Kasumi-1 (cell line): Measurements from ENCODE around the gene KLK13.

Experiments
- DNase-seq, 2 experiments: peaks; one replicate each; lab custom pipeline; 2025; lab: John Stamatoyannopoulos, UW

The KLK13 gene, protein sequence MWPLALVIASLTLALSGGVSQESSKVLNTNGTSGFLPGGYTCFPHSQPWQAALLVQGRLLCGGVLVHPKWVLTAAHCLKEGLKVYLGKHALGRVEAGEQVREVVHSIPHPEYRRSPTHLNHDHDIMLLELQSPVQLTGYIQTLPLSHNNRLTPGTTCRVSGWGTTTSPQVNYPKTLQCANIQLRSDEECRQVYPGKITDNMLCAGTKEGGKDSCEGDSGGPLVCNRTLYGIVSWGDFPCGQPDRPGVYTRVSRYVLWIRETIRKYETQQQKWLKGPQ

DNA sequence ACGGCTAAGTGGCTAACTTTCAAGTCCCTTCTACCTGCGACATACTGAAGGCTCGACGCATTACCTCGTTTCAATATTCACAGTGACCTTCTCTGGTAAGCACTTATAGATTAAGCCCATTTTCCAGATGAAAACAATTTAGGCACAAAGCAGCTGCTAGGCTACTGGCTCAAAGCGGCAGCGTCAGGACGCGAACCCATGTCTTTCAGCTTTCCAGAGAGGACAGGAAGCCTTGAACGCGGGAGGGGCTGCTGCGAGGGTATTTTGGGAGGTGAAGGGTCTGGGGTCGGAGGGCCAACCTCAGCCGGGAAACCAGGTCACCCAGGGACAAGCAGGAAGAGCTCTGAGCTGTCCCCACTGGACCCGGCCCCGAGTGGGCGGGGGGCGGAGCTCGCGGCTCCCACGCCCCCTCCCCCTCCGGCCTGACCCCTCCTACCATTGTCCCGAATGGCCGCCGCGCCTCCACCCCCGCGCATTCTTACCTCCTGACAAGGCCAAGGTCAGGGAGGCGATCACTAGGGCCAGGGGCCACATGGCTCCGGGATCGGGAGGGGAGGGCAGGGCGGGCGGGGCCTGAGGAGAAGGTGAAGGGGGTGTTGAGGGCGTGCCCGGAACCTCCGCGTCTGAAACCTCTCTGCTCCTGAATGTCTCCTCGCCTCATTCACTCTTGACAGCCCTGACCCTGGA is at the start of gene KLK13:
Gene KLK13, minus strand, starts transcription at position 559 of the 687 bp plus-strand sequence. Its CDS starts 25 bp downstream, at position 534.
- DNase-seq: no peak

DNA sequence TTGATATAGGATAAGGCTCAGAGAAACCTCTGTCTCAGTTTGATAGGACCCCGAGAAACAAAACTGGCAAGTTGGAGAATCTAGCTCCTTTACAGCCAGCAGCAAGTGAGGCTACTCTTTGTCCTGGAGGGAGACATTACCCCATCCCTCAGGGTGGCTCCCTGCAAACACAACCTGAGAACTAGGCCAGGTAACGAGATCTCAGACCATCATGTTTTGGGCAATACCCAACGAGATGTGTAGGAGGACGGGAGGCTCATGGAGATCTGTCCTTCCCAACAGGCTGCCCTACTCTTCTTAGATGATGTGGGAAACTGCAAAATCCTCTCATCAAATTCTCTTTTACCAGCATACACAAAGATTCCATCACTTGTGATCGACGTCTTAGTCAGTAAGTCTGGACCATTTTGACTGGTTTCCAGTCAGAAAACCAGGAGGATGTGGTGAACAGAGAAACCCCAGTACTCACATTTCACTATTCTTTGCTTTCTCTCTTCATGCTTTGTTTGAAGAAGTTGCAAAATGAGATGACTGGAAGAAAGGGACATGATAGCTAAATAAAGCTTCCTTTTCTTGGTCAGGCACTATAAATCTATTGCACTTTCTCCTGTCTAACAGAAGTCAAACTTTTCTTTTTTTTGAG is 49.3 kb upstream of the KLK13 start:
- DNase-seq: peak in 1 of 2 experiments; percentile 6

GRCh38 chr19:51111606-51112005 is 46.7 kb upstream of the KLK13 start:
- no peak for DNase-seq

GRCh38 chr19:51110666-51110971 is 45.7 kb upstream of the KLK13 start:
- no peak for DNase-seq

DNA sequence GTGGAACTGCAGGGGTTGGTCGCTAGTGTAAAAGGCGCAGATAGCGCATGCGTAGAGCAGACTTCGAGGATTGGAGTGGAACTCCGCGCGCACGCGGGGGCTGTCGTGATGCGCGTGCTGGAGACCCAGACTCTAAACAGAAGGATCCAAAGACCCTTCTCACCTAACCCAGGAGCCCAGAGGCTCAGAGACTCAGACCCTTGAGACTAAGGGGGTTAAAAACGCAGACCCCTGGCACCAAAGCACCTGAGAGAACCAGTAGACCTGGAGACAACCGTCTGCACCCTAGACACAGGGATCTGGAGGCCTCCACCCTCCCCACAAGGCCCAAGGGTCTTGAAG is 43.9 kb upstream of the KLK13 start:
- DNase-seq: peak in 1 of 2 experiments; percentile 74

DNA sequence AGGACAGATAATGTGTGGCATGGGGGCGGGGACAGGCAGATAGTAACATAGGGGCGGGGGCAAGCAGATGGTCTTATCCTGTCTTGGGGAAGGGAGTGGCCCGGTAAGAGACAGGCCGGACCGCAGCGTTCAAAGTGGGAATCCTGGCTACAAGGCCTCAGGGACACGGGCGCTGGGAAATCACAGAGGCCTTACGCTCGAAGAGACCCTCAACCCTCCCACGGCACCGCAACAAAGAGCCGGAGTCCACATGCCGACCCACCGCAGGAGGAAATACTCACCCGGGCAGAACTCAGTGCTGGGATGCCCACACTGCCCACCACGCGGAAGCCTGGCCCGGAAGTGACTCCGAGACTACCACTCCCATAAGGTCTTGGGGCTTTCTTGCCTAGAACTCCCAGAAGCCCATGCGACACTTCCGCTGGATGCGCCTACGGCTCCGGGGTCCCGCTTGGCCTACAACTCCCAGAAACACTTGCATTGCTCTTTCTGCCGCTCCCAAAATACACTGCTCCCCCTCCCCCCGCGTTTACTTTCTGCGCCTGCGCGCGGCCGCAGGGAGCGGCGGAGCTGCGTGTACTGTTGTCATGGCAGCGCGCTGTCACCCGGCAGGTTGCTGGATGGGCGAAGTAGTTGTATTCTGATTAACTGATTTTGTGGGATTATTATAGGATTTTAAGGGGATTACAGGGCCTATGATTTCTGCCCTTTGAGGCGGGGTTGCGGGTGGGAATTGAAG is 43.3 kb upstream of the KLK13 start, which contains the start of gene CTU1:
Gene CTU1, minus strand, starts transcription at position 344 of the 739 bp plus-strand sequence. CDS start 3,840 bp downstream, outside the sequence.
- DNase-seq: peak; percentile 99

DNA sequence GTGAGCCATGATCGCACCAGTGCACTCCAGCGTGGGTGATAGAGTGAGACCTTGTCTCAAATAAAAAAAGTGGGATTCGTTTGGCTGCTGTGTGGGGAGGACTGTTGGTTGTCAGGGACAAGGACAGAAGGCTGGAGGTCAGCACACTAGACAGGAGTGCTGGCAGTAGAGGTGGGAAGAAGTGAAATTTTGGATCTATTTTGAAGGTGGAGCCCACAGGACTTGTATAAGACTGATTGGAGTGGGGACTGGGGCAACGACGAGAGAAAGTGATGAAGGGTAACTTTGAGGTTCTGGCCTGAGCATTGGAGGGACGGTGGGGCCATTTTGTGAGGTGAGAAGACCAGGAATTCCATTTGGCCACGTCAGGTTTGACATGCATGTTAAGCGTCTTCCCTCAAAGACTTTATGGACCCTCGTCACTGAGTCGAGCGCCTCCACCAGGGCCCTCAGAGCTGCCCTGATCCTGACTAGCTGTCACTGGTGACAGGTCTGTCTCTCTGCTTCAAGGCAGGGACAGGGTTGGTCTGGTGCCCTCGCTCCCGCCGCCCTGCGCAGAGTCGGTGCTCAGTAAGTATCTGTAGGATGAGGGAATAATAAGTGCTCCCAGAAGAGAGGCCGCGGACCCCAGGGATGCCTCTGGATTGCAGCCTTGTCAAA is 42.6 kb upstream of the KLK13 start:
- peak; percentile 18 to 37 for DNase-seq

DNA sequence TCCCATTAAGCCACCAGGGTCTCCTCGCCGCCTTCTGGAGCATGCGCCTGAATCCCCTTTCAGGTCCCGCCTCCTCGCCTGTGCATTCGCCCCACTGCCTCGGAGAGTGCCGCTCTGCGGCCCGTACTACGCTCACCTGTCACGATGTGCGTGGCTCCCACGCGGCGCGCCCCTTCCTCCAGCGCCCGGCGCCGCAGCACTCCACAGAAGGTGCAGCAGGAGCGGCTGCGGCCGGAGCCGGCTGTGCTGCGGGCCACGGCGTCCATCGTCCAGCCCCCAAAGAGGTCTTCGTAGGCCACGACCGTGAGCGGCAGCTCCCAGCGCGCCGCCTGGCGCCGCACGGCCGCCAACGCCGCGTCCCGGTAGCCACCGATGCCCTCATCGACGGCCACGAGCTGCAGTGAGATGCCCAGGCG is 39.0 kb upstream of the KLK13 start:
- no peak for DNase-seq

- no peak for DNase-seq
These were observed 38.1 kb upstream of the KLK13 start for GRCh38 chr19:51102991-51103390.

GRCh38 chr19:51101171-51101865 is 36.4 kb upstream of the KLK13 start:
- DNase-seq: no peak

DNA sequence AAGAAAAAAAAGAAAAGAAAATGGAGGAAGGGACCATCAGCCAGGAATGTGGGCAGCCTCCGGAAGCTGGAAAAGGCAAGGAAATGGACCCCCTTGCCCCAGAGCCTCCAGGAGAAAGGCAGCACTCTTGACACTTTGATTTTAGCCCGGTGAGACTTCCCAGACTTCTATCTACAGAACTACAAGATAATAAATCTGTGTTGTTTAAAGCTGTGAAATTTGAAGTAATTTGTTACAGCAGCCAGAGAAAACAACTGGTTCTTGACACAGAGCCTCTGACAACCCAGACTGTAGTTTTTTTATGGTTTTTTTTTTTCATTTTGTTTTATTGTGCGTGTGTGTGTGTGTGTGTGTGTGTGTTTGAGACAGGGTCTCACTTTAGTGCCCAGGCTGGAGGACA is 35.7 kb upstream of the KLK13 start:
- no peak for DNase-seq

GRCh38 chr19:51099047-51099382 is 34.1 kb upstream of the KLK13 start:
- no peak for DNase-seq

DNA sequence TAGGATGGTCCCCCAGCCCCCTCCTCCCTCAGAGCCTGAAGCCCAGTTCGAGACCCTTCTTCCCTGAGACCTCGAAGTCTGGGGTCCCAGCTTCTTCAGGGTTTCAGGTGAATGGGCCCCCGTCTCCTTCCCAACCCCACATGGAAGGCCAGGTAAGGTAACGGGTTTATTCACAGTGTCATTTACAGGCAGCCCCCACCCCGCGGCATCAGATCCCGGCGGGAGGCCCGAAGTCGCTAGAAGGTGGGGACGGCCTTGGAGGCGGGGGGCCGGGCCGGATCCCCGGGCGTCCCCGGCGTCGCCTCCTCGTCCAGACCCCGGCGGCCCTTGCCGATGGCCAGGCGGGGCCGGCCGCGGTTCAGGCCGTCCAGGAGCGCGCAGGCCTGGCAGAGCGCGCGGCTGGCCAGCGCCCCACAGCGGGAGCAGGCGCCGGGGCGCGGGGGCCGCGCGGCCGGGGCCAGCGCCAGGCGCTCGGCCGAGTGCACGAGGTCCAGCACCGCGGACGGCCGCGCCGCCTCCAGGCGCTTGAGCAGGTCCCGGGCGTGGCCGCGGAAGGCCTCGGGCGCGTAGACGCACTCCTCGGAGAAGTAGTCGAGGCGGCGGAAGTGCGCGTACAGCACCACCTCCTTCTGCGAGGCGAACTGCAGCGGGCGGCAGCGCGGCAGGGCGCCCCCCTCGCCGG is 33.6 kb upstream of the KLK13 start:
- no peak for DNase-seq

DNA sequence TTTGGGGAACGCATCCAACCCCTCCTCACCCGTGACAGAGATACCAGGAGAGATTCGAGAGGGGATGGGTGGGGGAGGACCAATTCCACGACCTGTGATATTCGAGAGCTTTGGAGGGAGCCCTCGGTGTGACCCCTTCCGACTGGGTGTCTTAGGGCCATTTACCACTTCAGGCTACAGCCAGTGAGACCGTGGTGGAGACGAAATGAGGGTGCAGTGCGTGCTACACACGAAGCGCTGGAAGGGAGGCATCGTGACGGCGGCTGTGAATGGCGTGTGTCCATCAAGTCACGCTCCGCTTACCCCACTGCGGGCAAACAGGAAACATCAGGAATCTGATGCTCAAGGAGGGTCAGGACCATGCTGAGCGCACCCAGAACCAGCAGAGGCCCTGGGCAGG is 32.9 kb upstream of the KLK13 start:
- no peak for DNase-seq

DNA sequence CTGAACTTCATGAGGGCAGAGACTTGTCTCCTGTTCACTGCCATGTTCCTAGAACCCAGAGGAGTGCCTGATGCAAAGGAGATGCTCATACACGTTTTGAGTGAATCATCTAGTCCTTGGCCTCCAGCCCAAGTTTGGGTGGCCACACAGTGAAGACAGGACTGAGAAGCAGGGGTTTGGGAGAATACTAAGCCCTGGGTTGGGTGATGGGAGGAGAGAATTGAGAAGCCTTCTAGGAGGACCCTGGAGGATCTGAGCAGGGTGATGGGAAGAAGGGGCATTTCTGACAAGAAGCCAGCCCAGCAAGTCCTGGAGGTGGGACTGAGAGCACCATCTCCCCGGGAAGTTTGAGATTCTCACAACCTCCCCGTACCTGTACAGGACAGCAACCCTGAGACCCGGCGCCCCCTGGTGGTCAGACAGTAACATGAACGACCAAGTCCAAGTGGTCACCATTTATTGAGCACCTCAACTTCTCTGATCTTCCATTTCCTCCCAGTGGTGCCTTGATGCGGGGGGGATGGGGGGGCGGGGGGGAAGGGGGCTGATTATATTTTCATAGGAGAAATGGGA is 32.4 kb upstream of the KLK13 start:
- peak; percentile 9 to 17 for DNase-seq

DNA sequence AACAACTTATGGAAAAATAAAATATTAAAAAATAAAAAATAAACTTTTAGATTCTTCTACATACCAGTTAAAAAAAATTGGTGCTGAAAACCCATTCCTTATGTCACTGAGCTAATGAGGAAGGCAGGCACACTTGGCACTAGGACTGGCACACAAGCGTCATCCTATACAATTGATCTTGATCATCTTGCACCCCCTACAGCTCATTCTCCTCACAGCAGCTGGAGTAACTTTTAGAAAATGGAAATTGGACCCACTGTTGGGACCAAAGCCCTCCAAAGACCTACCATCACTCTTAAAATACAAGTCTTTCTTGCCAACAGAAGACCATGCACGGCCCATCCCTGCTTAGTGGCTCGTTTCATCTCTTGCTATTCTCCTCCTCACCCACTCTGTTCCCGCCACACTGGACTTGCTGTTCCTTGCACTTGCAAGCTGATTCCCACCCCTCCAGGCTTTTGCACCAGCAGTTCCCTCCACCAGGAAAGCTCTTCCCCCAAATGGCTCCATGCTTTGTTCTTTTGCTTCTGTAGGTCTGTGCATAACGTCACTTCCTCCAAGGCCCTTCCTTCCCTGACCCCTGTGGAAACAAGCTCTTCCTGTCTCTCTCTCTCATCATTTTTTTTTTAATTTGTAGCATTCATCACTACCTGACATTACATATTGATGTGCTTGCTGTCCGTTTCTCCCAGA is 31.7 kb upstream of the KLK13 start:
- peak in 1 of 2 experiments; percentile 55 for DNase-seq

GRCh38 chr19:51094696-51095279 is 29.9 kb upstream of the KLK13 start:
- DNase-seq: peak; percentile 1 to 23

DNA sequence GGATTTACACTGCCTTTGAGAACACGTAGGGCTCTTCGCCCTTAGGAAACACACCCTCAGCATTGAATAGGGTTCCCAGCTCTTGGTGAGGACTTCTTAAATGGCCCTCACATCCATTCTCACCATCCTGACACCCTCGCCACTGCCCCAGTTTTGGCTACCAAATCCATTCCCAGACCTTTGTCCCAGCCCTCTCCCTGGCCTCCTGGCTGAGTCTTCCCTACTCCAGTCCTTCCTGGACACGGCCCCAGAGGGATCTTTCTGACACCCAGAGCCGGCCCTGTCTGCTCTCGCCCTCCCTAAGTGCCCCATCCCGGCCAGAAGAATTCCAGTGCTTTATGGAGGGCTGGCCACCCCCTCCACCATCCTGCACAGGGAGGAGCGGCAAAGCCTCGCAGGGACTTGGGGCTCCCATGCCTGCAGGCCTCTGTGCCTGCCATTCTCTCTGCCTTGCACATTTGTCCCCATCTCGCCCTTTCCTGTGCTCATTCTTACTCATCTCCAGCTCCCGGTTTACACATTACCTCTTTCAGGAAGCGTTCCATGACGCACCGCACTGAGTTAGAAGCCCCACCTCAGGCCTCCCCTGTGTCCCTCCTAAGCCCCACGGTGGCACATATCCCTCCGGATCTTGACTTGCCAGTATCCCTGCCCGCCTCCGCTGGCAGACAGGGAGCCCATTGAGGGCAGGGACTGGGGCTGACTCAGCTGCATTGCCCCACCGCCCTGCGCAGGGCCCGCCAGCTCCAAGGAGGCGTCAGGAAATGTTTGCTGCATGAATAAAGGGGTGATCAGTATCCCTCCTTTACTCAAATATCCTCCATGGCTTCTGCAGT is 28.8 kb upstream of the KLK13 start:
- no peak for DNase-seq

- DNase-seq: no peak
These were observed 28.2 kb upstream of the KLK13 start for GRCh38 chr19:51093101-51093500.
